Prostate gland (tissue), 2 donors: Measurements from ENCODE around the gene PTHLH.

Experiments
- POLR2A ChIP-seq: fragments of 450-650 bp; IDR thresholded peaks from one replicate; pipeline ENCODE4 v1.6.1; 2016; ENCODE audit warnings: antibody characterized with exemption, mild to moderate bottlenecking
- POLR2AphosphoS5 ChIP-seq: sonication (generic); formaldehyde crosslinking; IDR thresholded peaks from one replicate; pipeline ENCODE4 v1.6.1; 2017; ENCODE audit warnings: antibody characterized with exemption
- TF ChIP-seq, protein P1 (sequence below), 4 experiments: fragments of 200-600 bp in 2 of 4; fragments of 450-650 bp in 2 of 4; sonication (generic) in 2 of 4; IDR thresholded peaks; 1 replicate in 3 of 4; 2 replicates in 1 of 4; pipeline ENCODE4 v1.5.1; 2016 to 2019; ENCODE audit warnings: antibody characterized with exemption in 4 of 4, mild to moderate bottlenecking in 2 of 4, moderate library complexity in 2 of 4

DNA sequence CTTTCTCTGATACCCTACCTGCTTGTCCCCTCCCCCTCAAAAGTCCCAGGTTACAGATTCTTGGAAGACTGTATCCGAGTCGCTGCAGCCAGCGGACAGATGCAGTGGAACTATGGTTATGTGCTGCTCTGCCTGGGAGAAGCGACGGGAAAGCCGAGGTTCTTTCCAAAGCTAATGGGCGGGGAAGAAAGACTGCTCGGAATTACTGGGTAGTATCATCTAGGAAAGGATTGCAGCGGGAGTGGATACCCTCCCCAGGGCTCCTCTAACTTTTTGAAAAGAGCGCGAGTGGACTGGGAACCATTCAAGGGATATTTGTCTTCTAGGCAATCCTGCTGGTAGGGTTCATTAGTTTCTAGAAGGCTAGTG lies 1.4 kb downstream of the PTHLH start:
- TF ChIP-seq POLR2A (no peak), POLR2AphosphoS5 (no peak)
- TF ChIP-seq, protein P1, sequence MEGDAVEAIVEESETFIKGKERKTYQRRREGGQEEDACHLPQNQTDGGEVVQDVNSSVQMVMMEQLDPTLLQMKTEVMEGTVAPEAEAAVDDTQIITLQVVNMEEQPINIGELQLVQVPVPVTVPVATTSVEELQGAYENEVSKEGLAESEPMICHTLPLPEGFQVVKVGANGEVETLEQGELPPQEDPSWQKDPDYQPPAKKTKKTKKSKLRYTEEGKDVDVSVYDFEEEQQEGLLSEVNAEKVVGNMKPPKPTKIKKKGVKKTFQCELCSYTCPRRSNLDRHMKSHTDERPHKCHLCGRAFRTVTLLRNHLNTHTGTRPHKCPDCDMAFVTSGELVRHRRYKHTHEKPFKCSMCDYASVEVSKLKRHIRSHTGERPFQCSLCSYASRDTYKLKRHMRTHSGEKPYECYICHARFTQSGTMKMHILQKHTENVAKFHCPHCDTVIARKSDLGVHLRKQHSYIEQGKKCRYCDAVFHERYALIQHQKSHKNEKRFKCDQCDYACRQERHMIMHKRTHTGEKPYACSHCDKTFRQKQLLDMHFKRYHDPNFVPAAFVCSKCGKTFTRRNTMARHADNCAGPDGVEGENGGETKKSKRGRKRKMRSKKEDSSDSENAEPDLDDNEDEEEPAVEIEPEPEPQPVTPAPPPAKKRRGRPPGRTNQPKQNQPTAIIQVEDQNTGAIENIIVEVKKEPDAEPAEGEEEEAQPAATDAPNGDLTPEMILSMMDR (IDR thresholded peaks at IDR 0.05) = no peak
